ENCODE measurements around the gene INTS11.

INTS11 gene

DNA sequence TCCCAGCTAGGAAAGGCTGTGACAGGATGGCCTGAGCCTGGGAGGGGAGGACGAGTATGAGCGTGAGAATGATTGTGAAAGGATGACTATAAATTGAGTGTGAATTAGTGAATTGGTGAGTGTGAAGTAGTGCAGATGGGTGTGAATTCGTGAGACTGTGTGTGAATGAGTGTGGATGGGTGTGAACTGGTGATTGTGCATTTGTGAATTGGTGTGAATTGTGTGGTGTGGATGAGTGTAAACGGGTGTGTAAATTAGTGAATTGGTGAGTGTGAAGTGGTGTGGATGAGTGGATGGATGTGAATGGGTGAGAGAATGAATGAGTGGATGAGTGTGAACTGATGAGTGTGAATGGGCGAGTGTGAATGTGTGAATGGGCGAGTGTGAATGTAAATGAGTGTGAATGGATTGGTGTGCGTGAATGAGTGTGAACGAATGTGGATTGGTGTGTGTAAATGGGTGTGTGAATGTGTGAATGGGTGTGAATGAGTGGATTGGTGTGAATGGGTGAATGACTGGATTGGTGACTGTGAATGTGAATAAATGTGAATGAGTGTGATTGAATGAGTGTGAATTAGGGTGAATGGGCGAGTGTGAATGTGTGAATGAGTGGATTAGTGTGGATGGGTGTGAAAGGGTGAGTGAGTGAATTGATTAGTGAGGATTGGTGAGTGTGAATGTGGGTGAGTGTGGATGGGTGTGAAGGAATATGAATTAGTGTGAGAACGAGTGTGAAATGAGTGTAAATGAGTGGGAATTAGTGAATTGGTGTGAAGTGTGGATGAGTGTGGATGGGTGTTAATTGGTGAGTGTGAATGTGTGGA, 41.6 kb upstream of the INTS11 start:
- POLR2A ChIA-PET: no interaction called here
- H3K4me1 ChIP-seq (ENCODE audit: control insufficient read depth, insufficient read depth, low read length): no peaks in the 10 kb centered on the region
- CTCF ChIA-PET: no interaction called here

DNA sequence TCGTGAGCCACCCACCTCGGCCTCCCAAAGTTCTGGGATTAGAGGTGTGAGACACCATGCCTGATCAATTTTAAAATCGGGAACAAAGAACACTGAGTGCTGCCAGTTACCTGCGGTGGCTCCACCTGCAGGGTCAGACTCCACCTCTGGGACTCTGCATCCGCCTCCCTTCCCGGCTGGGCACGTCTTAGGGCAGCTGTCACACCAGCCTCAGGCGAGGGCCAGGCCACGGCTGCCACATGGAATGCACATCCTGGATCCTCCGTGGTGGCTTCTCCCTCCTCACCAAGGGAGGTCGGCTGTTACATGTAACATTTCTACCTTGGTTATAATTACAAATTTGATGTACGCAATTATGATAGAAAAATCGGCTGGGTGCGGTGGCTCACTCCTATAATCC, 39.8 kb upstream of the INTS11 start:
- ChIA-PET POLR2A (no interaction called here), CTCF (interaction anchor here (0.6 kb wide), 1 partner anchor 629 kb away, joined by 3 read pairs; no protein-coding TSS in a partner anchor)
- Histone ChIP-seq H3K4me3 (ENCODE audit: low read depth, low read length) (no peak overlapping the region), H3K27ac (ENCODE audit: extremely low read depth, low read depth, low read length) (no peak overlapping the region), H3K36me3 (ENCODE audit: control insufficient read depth in 2 of 2, insufficient read depth in 1 of 2, low read length in 2 of 2) (no peaks in the 10 kb centered on the region), H3K4me1 (ENCODE audit: control insufficient read depth, insufficient read depth, low read length) (no peaks in the 10 kb centered on the region), H3K9me3 (ENCODE audit: control insufficient read depth, insufficient read depth, low read depth, low read length) (no peaks in the 10 kb centered on the region)
- TF ChIP-seq ZNF2 (tag by site-specific recombination; IDR thresholded peaks at IDR 0.05) (no peak), ZNF146 (tag by site-specific recombination; IDR thresholded peaks at IDR 0.05) (no peak), GLI4 (tag by site-specific recombination; IDR thresholded peaks at IDR 0.05) (no peak), SP2 (tag by site-specific recombination; IDR thresholded peaks at IDR 0.05) (no peak), ZNF555 (tag by site-specific recombination; conservative IDR thresholded peaks at IDR 0.05) (no peak), ZFP41 (tag by site-specific recombination; IDR thresholded peaks at IDR 0.05; ENCODE audit: borderline replicate concordance) (no peak), ZFP3 (tag by site-specific recombination; IDR thresholded peaks at IDR 0.05; ENCODE audit: low read depth) (no peak), ZNF174 (tag by site-specific recombination; IDR thresholded peaks at IDR 0.05) (no peak), ZBTB21 (tag by site-specific recombination; IDR thresholded peaks at IDR 0.05) (no peak), YY1 (tag by site-specific recombination; IDR thresholded peaks at IDR 0.05) (no peak), PRDM1 (tag by site-specific recombination; IDR thresholded peaks at IDR 0.05) (no peak), ZNF223 (tag by site-specific recombination; IDR thresholded peaks at IDR 0.05) (no peak), REPIN1 (tag by site-specific recombination; IDR thresholded peaks at IDR 0.05; ENCODE audit: low read depth) (no peak), TCF7L2 (IDR thresholded peaks at IDR 0.05; ENCODE audit: borderline replicate concordance, low read depth, low read length) (no peak), ZNF76 (tag by site-specific recombination; IDR thresholded peaks at IDR 0.05; ENCODE audit: borderline replicate concordance, low read depth) (no peak), ZNF660 (tag by site-specific recombination; IDR thresholded peaks at IDR 0.05) (no peak)
- TF ChIP-seq, protein P1, sequence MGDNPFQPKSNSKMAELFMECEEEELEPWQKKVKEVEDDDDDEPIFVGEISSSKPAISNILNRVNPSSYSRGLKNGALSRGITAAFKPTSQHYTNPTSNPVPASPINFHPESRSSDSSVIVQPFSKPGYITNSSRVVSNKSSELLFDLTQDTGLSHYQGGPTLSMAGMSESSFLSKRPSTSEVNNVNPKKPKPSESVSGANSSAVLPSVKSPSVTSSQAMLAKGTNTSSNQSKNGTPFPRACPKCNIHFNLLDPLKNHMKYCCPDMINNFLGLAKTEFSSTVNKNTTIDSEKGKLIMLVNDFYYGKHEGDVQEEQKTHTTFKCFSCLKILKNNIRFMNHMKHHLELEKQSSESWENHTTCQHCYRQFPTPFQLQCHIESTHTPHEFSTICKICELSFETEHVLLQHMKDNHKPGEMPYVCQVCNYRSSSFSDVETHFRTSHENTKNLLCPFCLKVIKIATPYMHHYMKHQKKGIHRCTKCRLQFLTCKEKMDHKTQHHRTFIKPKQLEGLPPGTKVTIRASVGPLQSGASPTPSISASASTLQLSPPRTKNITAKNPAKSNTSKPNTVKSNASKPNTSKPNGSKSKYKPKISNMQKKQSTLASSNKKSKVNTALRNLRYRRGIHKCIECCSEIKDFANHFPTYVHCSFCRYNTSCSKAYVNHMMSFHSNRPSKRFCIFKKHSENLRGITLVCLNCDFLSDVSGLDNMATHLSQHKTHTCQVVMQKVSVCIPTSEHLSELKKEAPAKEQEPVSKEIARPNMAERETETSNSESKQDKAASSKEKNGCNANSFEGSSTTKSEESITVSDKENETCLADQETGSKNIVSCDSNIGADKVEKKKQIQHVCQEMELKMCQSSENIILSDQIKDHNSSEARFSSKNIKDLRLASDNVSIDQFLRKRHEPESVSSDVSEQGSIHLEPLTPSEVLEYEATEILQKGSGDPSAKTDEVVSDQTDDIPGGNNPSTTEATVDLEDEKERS (tag by site-specific recombination; IDR thresholded peaks at IDR 0.05): no peak
- TF ChIP-seq, protein P2, sequence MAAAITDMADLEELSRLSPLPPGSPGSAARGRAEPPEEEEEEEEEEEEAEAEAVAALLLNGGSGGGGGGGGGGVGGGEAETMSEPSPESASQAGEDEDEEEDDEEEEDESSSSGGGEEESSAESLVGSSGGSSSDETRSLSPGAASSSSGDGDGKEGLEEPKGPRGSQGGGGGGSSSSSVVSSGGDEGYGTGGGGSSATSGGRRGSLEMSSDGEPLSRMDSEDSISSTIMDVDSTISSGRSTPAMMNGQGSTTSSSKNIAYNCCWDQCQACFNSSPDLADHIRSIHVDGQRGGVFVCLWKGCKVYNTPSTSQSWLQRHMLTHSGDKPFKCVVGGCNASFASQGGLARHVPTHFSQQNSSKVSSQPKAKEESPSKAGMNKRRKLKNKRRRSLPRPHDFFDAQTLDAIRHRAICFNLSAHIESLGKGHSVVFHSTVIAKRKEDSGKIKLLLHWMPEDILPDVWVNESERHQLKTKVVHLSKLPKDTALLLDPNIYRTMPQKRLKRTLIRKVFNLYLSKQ (tag by site-specific recombination; IDR thresholded peaks at IDR 0.05; ENCODE audit: borderline replicate concordance): no peak

More for the DNA sequence above, 41.6 kb upstream of the INTS11 start:
- no peaks in the 10 kb centered on the region for H3K9me3 ChIP-seq (ENCODE audit: control insufficient read depth, insufficient read depth, low read depth, low read length)
- H3K27ac ChIP-seq (ENCODE audit: extremely low read depth, low read depth, low read length): no peak overlapping the region
- TF ChIP-seq ZNF274 (IDR thresholded peaks at IDR 0.05; ENCODE audit: low read length): no peak
- TF ChIP-seq ZNF274 (tag by site-specific recombination; IDR thresholded peaks at IDR 0.05; ENCODE audit: borderline replicate concordance): peak; percentile 42; the same call in 1 of the 2 replicates
- no peak for TF ChIP-seq TRIM28 (IDR thresholded peaks at IDR 0.05; ENCODE audit: borderline replicate concordance, low read length)
- TF ChIP-seq, protein P3, sequence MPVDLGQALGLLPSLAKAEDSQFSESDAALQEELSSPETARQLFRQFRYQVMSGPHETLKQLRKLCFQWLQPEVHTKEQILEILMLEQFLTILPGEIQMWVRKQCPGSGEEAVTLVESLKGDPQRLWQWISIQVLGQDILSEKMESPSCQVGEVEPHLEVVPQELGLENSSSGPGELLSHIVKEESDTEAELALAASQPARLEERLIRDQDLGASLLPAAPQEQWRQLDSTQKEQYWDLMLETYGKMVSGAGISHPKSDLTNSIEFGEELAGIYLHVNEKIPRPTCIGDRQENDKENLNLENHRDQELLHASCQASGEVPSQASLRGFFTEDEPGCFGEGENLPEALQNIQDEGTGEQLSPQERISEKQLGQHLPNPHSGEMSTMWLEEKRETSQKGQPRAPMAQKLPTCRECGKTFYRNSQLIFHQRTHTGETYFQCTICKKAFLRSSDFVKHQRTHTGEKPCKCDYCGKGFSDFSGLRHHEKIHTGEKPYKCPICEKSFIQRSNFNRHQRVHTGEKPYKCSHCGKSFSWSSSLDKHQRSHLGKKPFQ (tag by site-specific recombination; IDR thresholded peaks at IDR 0.05): peak; percentile 100
- no peak for TF ChIP-seq ZNF514 (tag by site-specific recombination; IDR thresholded peaks at IDR 0.05)
- TF ChIP-seq ZNF654 (tag by site-specific recombination; IDR thresholded peaks at IDR 0.05; ENCODE audit: low read depth): no peak
- no peak for TF ChIP-seq ZNF169 (tag by site-specific recombination; IDR thresholded peaks at IDR 0.05)
- TF ChIP-seq ZNF19 (tag by site-specific recombination; IDR thresholded peaks at IDR 0.05; ENCODE audit: low read depth): no peak
- no peak for TF ChIP-seq ZNF600 (tag by site-specific recombination; IDR thresholded peaks at IDR 0.05)
- TF ChIP-seq, protein P4, sequence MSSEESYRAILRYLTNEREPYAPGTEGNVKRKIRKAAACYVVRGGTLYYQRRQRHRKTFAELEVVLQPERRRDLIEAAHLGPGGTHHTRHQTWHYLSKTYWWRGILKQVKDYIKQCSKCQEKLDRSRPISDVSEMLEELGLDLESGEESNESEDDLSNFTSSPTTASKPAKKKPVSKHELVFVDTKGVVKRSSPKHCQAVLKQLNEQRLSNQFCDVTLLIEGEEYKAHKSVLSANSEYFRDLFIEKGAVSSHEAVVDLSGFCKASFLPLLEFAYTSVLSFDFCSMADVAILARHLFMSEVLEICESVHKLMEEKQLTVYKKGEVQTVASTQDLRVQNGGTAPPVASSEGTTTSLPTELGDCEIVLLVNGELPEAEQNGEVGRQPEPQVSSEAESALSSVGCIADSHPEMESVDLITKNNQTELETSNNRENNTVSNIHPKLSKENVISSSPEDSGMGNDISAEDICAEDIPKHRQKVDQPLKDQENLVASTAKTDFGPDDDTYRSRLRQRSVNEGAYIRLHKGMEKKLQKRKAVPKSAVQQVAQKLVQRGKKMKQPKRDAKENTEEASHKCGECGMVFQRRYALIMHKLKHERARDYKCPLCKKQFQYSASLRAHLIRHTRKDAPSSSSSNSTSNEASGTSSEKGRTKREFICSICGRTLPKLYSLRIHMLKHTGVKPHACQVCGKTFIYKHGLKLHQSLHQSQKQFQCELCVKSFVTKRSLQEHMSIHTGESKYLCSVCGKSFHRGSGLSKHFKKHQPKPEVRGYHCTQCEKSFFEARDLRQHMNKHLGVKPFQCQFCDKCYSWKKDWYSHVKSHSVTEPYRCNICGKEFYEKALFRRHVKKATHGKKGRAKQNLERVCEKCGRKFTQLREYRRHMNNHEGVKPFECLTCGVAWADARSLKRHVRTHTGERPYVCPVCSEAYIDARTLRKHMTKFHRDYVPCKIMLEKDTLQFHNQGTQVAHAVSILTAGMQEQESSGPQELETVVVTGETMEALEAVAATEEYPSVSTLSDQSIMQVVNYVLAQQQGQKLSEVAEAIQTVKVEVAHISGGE (tag by site-specific recombination; conservative IDR thresholded peaks at IDR 0.05; ENCODE audit: low read depth): no peak
- 0 out of 2 replicates have a peak, but pooled peaks have one; percentile 22 for TF ChIP-seq ZNF366 (tag by site-specific recombination; conservative IDR thresholded peaks at IDR 0.05)
- H3K36me3 ChIP-seq (ENCODE audit: control insufficient read depth in 2 of 2, insufficient read depth in 1 of 2, low read length in 2 of 2): peaks cover 0 to 5% of the 10 kb centered on the region in 2 experiments; a peak in 1 of 3 replicates
- no peak overlapping the region for H3K4me3 ChIP-seq (ENCODE audit: low read depth, low read length)

Data from HEK293 (cell line).